IPS DF 4.7 (cell line): ENCODE data around the gene WFIKKN2.
"Not testable (repeated sequence)": the region's sequence is repeated elsewhere in the genome, so short reads cannot be mapped to it uniquely, and the experiment has no call there.

Experiments used
- DNase-seq: peaks from one replicate; pipeline ENCODE4 v3.0.0-alpha.2; 2013; ENCODE audit warnings: low spot score; ENCODE audit errors: extremely low read depth

WFIKKN2 gene

GRCh38 chr17:50872710-50873424 is 37.5 kb downstream of the WFIKKN2 start:
- DNase-seq: no peak

GRCh38 chr17:50875074-50875473 is 39.7 kb downstream of the WFIKKN2 start:
- DNase-seq: no peak

GRCh38 chr17:50877042-50877441 is 41.7 kb downstream of the WFIKKN2 start:
- not testable (repeated sequence) for DNase-seq

- DNase-seq: no peak
These were observed 42.5 kb downstream of the WFIKKN2 start for GRCh38 chr17:50877838-50878237.

- no peak for DNase-seq
These were observed 43.7 kb downstream of the WFIKKN2 start for GRCh38 chr17:50879086-50879485.

GRCh38 chr17:50881182-50881581 is 45.8 kb downstream of the WFIKKN2 start:
- DNase-seq: no peak

GRCh38 chr17:50882851-50883250 is 47.5 kb downstream of the WFIKKN2 start:
- no peak for DNase-seq

GRCh38 chr17:50883850-50884438 is 48.6 kb downstream of the WFIKKN2 start:
- DNase-seq: no peak

- no peak for DNase-seq
These were observed 49.3 kb downstream of the WFIKKN2 start for GRCh38 chr17:50884439-50885311.

- no peak for DNase-seq
These were observed 52.4 kb downstream of the WFIKKN2 start for GRCh38 chr17:50887705-50888245.

- DNase-seq: no peak
These were observed 54.2 kb downstream of the WFIKKN2 start for GRCh38 chr17:50889528-50890118.

GRCh38 chr17:50890675-50891516 is 55.5 kb downstream of the WFIKKN2 start:
- DNase-seq: no peak

- no peak for DNase-seq
These were observed 56.2 kb downstream of the WFIKKN2 start for GRCh38 chr17:50891577-50891989.
